SU-DHL-6 (cell line): ENCODE measurements around the gene LYSET.

Experiments
- H2AFZ ChIP-seq: fragments of 200-600 bp; sonication (generic); 2 replicates; pipeline ENCODE4 v1.6.1; 2014; ENCODE audit warnings: low read depth, mild to moderate bottlenecking, moderate library complexity, mixed read lengths, antibody characterized with exemption, low read length; ENCODE audit not compliant: severe bottlenecking
- H3F3A ChIP-seq: fragments of 200-600 bp; shearing (Covaris generic); 2 replicates; pipeline ENCODE4 v1.6.0; 2016; ENCODE audit warnings: antibody characterized with exemption, mild to moderate bottlenecking; ENCODE audit not compliant: insufficient read depth
- H3K27ac ChIP-seq: fragments of 200-600 bp; sonication (generic); 2 replicates; pipeline ENCODE4 v1.5.1; 2016; ENCODE audit warnings: low read depth, mild to moderate bottlenecking, low read length, moderate library complexity, mixed read lengths
- H3K27me3 ChIP-seq: fragments of 200-600 bp; sonication (generic), shearing (Covaris generic); 2 replicates; pipeline ENCODE4 v1.6.0; 2014; ENCODE audit warnings: mild to moderate bottlenecking, low read length
- H3K36me3 ChIP-seq: fragments of 200-600 bp; sonication (generic); 2 replicates; pipeline ENCODE4 v1.6.1; 2014; ENCODE audit warnings: mild to moderate bottlenecking, low read length, mixed read lengths
- H3K4me2 ChIP-seq: fragments of 300-600, 200-600 bp; shearing (Covaris generic), sonication (generic); 2 replicates; pipeline ENCODE4 v1.6.0; 2014; ENCODE audit warnings: low read length, low read depth, mild to moderate bottlenecking; ENCODE audit not compliant: poor library complexity, severe bottlenecking
- H3K4me3 ChIP-seq: fragments of 200-600 bp; sonication (generic); 2 replicates; pipeline ENCODE4 v1.5.1; 2014; ENCODE audit warnings: antibody characterized with exemption, low read length, mild to moderate bottlenecking, mixed read lengths; ENCODE audit not compliant: insufficient read depth, poor library complexity, severe bottlenecking
- H3K79me2 ChIP-seq: fragments of 200-600 bp; sonication (generic); 2 replicates; pipeline ENCODE4 v1.6.1; 2014; ENCODE audit warnings: mild to moderate bottlenecking, low read length, moderate library complexity; ENCODE audit not compliant: insufficient read depth
- H3K9ac ChIP-seq: fragments of 200-600 bp; sonication (generic); 2 replicates; pipeline ENCODE4 v1.7.0; 2014; ENCODE audit warnings: mild to moderate bottlenecking, low read length
- H3K9me2 ChIP-seq: fragments of 200-600 bp; sonication (generic); replicated peaks from 2 replicates; pipeline ENCODE4 v1.6.1; 2014; ENCODE audit warnings: low read length; ENCODE audit not compliant: insufficient read depth
- H3K9me3 ChIP-seq: fragments of 200-600 bp; sonication (generic); 2 replicates; pipeline ENCODE4 v1.6.1; 2014; ENCODE audit warnings: low read length, mixed read lengths; ENCODE audit not compliant: insufficient read depth
- H4K20me1 ChIP-seq: fragments of 200-600 bp; sonication (generic); 2 replicates; pipeline ENCODE4 v1.6.1; 2014; ENCODE audit warnings: low read depth, mild to moderate bottlenecking, antibody characterized with exemption, low read length, moderate library complexity, mixed read lengths
- EZH2phosphoT487 ChIP-seq: fragments of 200-600 bp; sonication (generic), shearing (Covaris generic); conservative IDR thresholded peaks from 2 replicates; pipeline ENCODE4 v1.6.1; 2018; ENCODE audit warnings: mild to moderate bottlenecking, antibody characterized with exemption, low read length, moderate library complexity, mixed read lengths
- TF ChIP-seq, protein P1 (sequence below): fragments of 200-600 bp; sonication (generic); IDR thresholded peaks from one replicate; pipeline ENCODE4 v1.5.1; 2017; ENCODE audit warnings: antibody characterized with exemption, mild to moderate bottlenecking, low read length, moderate library complexity; ENCODE audit not compliant: insufficient read depth, poor library complexity, severe bottlenecking

The LYSET gene

DNA sequence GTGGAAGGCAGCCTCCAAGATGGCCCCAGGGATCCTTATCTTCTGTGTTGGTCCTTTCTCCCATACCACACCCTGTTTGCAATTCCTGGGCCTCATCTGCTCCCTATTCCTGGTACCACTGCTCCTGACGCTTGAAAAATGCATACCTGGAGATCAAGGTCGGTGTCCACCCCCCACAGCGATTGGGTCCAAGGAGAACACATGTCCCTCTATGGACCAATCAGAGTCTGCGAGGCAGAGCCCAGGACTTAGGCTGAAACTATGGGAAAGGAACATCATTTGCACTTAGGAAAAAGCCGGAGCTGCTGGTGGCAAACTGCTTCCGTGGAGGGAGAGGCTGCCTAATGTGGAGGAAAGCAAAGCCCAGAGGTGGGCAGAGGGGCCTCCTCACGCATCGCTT is 36.1 kb upstream of the LYSET start:
- no peak overlapping the region for H2AFZ ChIP-seq

DNA sequence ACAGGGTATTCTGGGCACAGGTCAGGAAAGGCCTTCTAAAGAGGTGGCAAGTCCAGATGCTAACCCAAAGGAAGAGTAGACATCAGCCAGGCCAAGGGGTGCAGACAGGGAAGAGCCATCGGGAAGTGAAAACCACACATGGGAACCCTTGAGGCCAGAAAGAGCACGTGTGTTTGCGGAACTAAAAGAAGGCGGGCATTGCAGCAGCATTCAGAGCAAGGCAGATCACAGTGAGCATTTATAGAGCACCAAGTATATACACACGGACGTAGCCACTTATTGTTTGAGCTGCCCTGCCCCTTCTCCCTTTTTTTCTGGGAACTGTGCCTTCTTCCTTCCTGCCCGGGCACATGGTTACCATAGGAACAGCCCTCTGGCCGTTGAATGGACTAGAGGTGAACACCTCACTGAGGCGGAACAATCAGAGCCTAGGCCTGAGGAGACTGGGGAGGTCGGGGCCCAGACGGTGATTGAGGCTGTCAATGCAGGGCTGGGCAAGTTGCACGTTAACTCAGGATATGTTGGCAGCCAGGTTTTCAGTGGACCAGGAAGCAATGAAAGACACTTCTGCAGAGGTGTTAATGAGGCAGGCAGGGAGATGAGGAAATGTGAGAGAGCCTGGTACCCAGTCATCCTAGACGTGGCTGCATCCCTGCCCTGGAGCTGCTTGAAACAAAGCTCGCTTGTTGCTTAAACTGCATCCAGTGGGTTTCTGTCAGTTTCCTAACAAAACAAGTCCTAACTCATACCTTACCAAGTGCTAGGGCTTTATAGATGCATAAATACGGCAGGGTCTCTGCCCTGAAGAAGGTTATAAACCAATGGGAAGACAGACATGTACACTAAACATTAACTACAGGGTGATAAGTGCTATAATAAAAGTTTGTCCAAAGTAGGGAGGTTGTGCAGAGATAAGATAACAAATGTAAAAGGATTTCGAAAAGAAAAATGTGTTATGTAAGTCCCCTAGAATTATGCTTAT is 34.6 kb upstream of the LYSET start:
- H3K9me2 ChIP-seq: no peaks in the 10 kb centered on the region
- no peak overlapping the region for H3K9ac ChIP-seq
- H3K4me2 ChIP-seq: no peak overlapping the region

More for the DNA sequence above, 36.1 kb upstream of the LYSET start:
- Histone ChIP-seq H3K9me3 (no peaks in the 10 kb centered on the region), H4K20me1 (no peaks in the 10 kb centered on the region), H3K27me3 (no peaks in the 10 kb centered on the region), H3K36me3 (no peaks in the 10 kb centered on the region), H3K9me2 (no peaks in the 10 kb centered on the region), H3K9ac (no peak overlapping the region), H3K4me2 (no peak overlapping the region), H3K4me3 (no peak overlapping the region), H3K27ac (no peak overlapping the region), H3K79me2 (no peaks in the 10 kb centered on the region), H3F3A (no peaks in the 10 kb centered on the region)
- no peak for TF ChIP-seq EZH2phosphoT487
- TF ChIP-seq, protein P1, sequence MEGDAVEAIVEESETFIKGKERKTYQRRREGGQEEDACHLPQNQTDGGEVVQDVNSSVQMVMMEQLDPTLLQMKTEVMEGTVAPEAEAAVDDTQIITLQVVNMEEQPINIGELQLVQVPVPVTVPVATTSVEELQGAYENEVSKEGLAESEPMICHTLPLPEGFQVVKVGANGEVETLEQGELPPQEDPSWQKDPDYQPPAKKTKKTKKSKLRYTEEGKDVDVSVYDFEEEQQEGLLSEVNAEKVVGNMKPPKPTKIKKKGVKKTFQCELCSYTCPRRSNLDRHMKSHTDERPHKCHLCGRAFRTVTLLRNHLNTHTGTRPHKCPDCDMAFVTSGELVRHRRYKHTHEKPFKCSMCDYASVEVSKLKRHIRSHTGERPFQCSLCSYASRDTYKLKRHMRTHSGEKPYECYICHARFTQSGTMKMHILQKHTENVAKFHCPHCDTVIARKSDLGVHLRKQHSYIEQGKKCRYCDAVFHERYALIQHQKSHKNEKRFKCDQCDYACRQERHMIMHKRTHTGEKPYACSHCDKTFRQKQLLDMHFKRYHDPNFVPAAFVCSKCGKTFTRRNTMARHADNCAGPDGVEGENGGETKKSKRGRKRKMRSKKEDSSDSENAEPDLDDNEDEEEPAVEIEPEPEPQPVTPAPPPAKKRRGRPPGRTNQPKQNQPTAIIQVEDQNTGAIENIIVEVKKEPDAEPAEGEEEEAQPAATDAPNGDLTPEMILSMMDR: no peak

DNA sequence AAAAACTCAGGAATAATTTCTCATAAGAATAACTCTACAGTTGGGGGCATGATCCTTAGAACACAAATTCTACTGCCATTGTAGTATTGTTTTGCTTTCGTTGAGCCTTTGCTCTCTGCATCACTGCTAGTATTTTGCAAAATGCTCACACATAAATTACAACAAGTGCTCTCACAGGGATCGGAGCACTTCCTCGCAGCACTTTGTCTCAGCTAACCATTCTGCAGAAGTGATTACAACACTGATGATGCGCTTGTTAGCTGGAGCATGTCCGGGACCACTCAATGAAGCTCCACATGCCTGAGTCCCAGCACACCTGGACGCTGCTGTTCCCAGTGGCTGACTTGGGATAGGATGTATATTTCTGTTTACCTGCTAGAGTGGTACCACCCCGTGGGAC is 32.0 kb upstream of the LYSET start:
- no peaks in the 10 kb centered on the region for H3K9me2 ChIP-seq
- H2AFZ ChIP-seq: no peak overlapping the region
- no peak overlapping the region for H3K27ac ChIP-seq
- no peak overlapping the region for H3K4me2 ChIP-seq
- TF ChIP-seq, protein P1: no peak
- TF ChIP-seq EZH2phosphoT487: no peak
- no peaks in the 10 kb centered on the region for H3K36me3 ChIP-seq
- H3K27me3 ChIP-seq: no peaks in the 10 kb centered on the region
- H3K9ac ChIP-seq: no peak overlapping the region
- H3K9me3 ChIP-seq: no peaks in the 10 kb centered on the region
- no peak overlapping the region for H3K4me3 ChIP-seq
- H3F3A ChIP-seq: no peaks in the 10 kb centered on the region
- no peaks in the 10 kb centered on the region for H3K79me2 ChIP-seq
- H4K20me1 ChIP-seq: no peaks in the 10 kb centered on the region

More for the DNA sequence above, 34.6 kb upstream of the LYSET start:
- Histone ChIP-seq H3K9me3 (no peaks in the 10 kb centered on the region), H3K27ac (no peak overlapping the region), H3F3A (no peaks in the 10 kb centered on the region), H3K79me2 (no peaks in the 10 kb centered on the region), H3K27me3 (no peaks in the 10 kb centered on the region), H3K4me3 (no peak overlapping the region), H2AFZ (no peak overlapping the region), H4K20me1 (no peaks in the 10 kb centered on the region), H3K36me3 (no peaks in the 10 kb centered on the region)
- TF ChIP-seq, protein P1: no peak
- TF ChIP-seq EZH2phosphoT487: no peak
